Measurements from ENCODE around the gene NCAN.
"Not testable (repeated sequence)": the region's sequence is repeated elsewhere in the genome, so short reads cannot be mapped to it uniquely, and the experiment has no call there.

NCAN gene

GRCh38 chr19:19211499-19212420 lies at the start of gene NCAN:
TSS of gene NCAN (plus strand) at chr19:19211958. CDS start at chr19:19216954, 4,996 bp downstream.
- DNase-seq (ENCODE audit: low read depth) = no peak
- no peaks in the 10 kb centered on the region for H3K36me3 ChIP-seq (ENCODE audit: control insufficient read depth, insufficient read depth, low read length, severe bottlenecking)
- no peak within 1 kb of the TSS for H3K9ac ChIP-seq (ENCODE audit: low read length)
- no peak within 1 kb of the TSS for H3K4me3 ChIP-seq (ENCODE audit: low read length)
- no peaks in the 10 kb centered on the region for H3K4me1 ChIP-seq (ENCODE audit: control insufficient read depth, insufficient read depth, low read length)
- H3K9me3 ChIP-seq (ENCODE audit: control insufficient read depth, low read length) = peaks cover under 1% of the 10 kb centered on the region
- H3K27me3 ChIP-seq (replicated peaks; ENCODE audit: control insufficient read depth, insufficient read depth, low read length) = peaks cover 54% of the 10 kb centered on the region

DNA sequence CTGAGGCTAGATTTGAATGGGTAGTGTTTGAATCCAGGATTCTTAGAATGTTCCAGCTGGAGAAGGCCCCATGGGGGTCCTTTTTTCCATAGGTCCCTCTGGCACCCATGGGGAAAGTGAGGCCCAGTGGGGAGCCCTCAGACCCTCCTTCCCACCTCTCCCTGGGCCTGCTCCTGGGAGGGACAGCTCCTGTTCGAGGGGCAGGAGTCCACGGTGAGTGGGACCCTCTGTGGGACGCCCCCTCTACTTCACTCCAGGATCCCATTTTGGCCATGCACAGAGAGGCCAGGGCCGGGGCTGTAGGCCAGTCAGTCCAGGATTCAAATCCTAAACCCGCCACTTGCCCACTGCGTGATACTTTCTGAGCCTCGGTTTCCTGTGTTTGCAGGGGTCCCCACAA lies 49.3 kb upstream of the NCAN start:
- Histone ChIP-seq H3K9ac (ENCODE audit: low read length) (no peak overlapping the region), H3K4me1 (ENCODE audit: control insufficient read depth, insufficient read depth, low read length) (no peaks in the 10 kb centered on the region), H3K9me3 (ENCODE audit: control insufficient read depth, low read length) (no peaks in the 10 kb centered on the region), H3K36me3 (ENCODE audit: control insufficient read depth, insufficient read depth, low read length, severe bottlenecking) (no peaks in the 10 kb centered on the region), H3K4me3 (ENCODE audit: low read length) (no peak overlapping the region), H3K27me3 (replicated peaks; ENCODE audit: control insufficient read depth, insufficient read depth, low read length) (no peaks in the 10 kb centered on the region)
- no peak for DNase-seq (ENCODE audit: low read depth)

DNA sequence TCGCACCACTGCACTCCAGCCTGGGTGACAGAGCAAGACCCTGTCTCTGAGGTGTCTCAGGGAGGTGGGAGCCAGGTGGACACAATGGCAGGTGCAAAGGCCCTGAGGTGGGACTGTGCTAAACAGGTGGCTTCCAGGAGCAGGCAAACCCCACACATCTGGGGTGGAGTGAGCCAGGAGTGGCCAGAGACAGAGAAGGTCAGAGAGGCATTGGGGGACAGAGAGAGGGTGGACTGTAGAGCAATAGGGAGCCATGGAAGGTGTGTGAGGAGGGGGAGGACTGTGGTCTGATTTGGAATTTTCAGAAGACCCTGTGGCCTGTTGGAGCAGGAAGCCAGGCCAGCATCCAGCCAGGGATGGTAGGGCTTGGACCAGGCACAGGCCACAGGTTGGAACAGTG lies 46.4 kb upstream of the NCAN start:
- Histone ChIP-seq H3K36me3 (ENCODE audit: control insufficient read depth, insufficient read depth, low read length, severe bottlenecking) (no peaks in the 10 kb centered on the region), H3K4me3 (ENCODE audit: low read length) (no peak overlapping the region), H3K9ac (ENCODE audit: low read length) (no peak overlapping the region), H3K9me3 (ENCODE audit: control insufficient read depth, low read length) (no peaks in the 10 kb centered on the region), H3K27me3 (replicated peaks; ENCODE audit: control insufficient read depth, insufficient read depth, low read length) (no peaks in the 10 kb centered on the region), H3K4me1 (ENCODE audit: control insufficient read depth, insufficient read depth, low read length) (peaks cover 2% of the 10 kb centered on the region)
- DNase-seq (ENCODE audit: low read depth) = no peak

DNA sequence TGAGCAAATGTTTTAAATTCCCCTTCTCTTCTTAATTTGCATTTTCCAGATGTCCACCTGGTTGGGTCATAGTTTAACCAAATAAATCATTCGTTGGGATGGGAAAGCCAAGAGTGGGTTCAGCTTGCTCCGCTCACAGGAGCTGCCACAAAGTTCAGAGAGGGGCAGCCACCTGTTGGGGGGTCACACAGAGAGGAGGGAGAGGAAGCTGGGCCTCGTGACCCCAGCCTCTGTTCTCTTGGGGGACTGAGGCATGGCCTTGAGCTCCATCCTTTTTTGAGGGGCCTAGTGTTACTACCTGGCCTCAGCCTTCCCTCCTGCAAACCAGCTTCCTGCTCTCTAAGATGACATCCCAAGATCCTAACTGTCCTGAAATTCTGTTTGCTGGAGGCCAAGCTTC lies 44.1 kb upstream of the NCAN start:
- Histone ChIP-seq H3K9ac (ENCODE audit: low read length) (no peak overlapping the region), H3K4me1 (ENCODE audit: control insufficient read depth, insufficient read depth, low read length) (peaks cover 23% of the 10 kb centered on the region), H3K36me3 (ENCODE audit: control insufficient read depth, insufficient read depth, low read length, severe bottlenecking) (no peaks in the 10 kb centered on the region), H3K9me3 (ENCODE audit: control insufficient read depth, low read length) (no peaks in the 10 kb centered on the region), H3K27me3 (replicated peaks; ENCODE audit: control insufficient read depth, insufficient read depth, low read length) (no peaks in the 10 kb centered on the region), H3K4me3 (ENCODE audit: low read length) (no peak overlapping the region)
- no peak for DNase-seq (ENCODE audit: low read depth)

GRCh38 chr19:19169236-19170052 lies 42.3 kb upstream of the NCAN start:
- peak overlapping the region; percentile 56 for H3K4me3 ChIP-seq (ENCODE audit: low read length)
- H3K9ac ChIP-seq (ENCODE audit: low read length) = no peak overlapping the region
- H3K9me3 ChIP-seq (ENCODE audit: control insufficient read depth, low read length) = no peaks in the 10 kb centered on the region
- peaks cover 33% of the 10 kb centered on the region for H3K4me1 ChIP-seq (ENCODE audit: control insufficient read depth, insufficient read depth, low read length)
- no peaks in the 10 kb centered on the region for H3K27me3 ChIP-seq (replicated peaks; ENCODE audit: control insufficient read depth, insufficient read depth, low read length)
- no peak for DNase-seq (ENCODE audit: low read depth)
- no peaks in the 10 kb centered on the region for H3K36me3 ChIP-seq (ENCODE audit: control insufficient read depth, insufficient read depth, low read length, severe bottlenecking)

GRCh38 chr19:19170053-19170872 lies 41.5 kb upstream of the NCAN start, which contains the start of gene MEF2B:
TSS of gene MEF2B (minus strand) at chr19:19170263. CDS start at chr19:19150735, 19,528 bp downstream.
- peak within 1 kb of the TSS; percentile 56 for H3K4me3 ChIP-seq (ENCODE audit: low read length)
- no peaks in the 10 kb centered on the region for H3K36me3 ChIP-seq (ENCODE audit: control insufficient read depth, insufficient read depth, low read length, severe bottlenecking)
- H3K9ac ChIP-seq (ENCODE audit: low read length) = no peak within 1 kb of the TSS
- H3K4me1 ChIP-seq (ENCODE audit: control insufficient read depth, insufficient read depth, low read length) = peaks cover 38% of the 10 kb centered on the region
- no peaks in the 10 kb centered on the region for H3K27me3 ChIP-seq (replicated peaks; ENCODE audit: control insufficient read depth, insufficient read depth, low read length)
- peak; percentile 82 for DNase-seq (ENCODE audit: low read depth)
- H3K9me3 ChIP-seq (ENCODE audit: control insufficient read depth, low read length) = no peaks in the 10 kb centered on the region

GRCh38 chr19:19170873-19171672 lies 40.7 kb upstream of the NCAN start:
- Histone ChIP-seq H3K27me3 (replicated peaks; ENCODE audit: control insufficient read depth, insufficient read depth, low read length) (no peaks in the 10 kb centered on the region), H3K36me3 (ENCODE audit: control insufficient read depth, insufficient read depth, low read length, severe bottlenecking) (no peaks in the 10 kb centered on the region), H3K4me3 (ENCODE audit: low read length) (no peak overlapping the region), H3K9ac (ENCODE audit: low read length) (peak overlapping the region; percentile 25), H3K9me3 (ENCODE audit: control insufficient read depth, low read length) (no peaks in the 10 kb centered on the region), H3K4me1 (ENCODE audit: control insufficient read depth, insufficient read depth, low read length) (peaks cover 38% of the 10 kb centered on the region)
- DNase-seq (ENCODE audit: low read depth) = peak; percentile 21

DNA sequence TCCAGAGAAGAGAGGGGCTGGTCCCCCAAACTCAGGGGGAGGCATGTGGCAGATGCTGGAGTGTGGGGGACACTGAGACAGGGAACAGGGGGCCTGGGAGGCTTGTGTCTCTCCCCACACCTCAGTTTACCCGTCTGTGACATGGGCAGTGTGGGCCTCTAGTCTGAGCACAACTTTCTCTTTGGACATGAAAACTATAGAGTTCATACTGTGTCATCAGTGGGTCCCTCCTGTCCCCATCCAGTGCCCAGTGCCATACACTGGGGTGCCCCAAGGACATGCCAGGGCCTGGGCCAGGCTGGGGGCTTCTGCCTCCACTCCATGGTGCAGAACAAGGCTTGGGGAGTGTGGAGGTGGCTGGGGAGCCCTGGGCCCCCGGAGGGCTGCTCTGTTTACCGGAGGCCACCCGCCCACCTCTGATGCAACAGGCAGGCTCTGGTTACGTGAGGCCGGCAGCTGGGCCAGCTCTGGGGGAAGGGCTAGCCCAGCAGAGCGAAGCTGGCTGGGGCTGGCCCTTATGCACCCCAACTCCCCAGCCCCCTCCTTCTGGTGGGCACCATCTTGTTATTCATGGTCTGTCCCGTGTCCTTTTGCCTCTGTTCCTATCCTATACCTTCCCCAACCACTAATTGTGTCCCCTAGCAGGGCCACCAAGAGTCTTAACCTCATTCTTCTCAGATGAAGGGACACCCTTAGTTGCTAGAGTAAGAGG lies 39.8 kb upstream of the NCAN start:
- Histone ChIP-seq H3K9ac (ENCODE audit: low read length) (peak overlapping the region; percentile 25), H3K9me3 (ENCODE audit: control insufficient read depth, low read length) (no peaks in the 10 kb centered on the region), H3K36me3 (ENCODE audit: control insufficient read depth, insufficient read depth, low read length, severe bottlenecking) (peaks cover 3% of the 10 kb centered on the region), H3K4me3 (ENCODE audit: low read length) (peak overlapping the region; percentile 8), H3K27me3 (replicated peaks; ENCODE audit: control insufficient read depth, insufficient read depth, low read length) (no peaks in the 10 kb centered on the region), H3K4me1 (ENCODE audit: control insufficient read depth, insufficient read depth, low read length) (peaks cover 38% of the 10 kb centered on the region)
- DNase-seq (ENCODE audit: low read depth) = peak; percentile 90

- H3K27me3 ChIP-seq (replicated peaks; ENCODE audit: control insufficient read depth, insufficient read depth, low read length); H3K36me3 ChIP-seq (ENCODE audit: control insufficient read depth, insufficient read depth, low read length, severe bottlenecking); DNase-seq (ENCODE audit: low read depth); H3K9ac ChIP-seq (ENCODE audit: low read length); H3K9me3 ChIP-seq (ENCODE audit: control insufficient read depth, low read length); H3K4me3 ChIP-seq (ENCODE audit: low read length): not testable (repeated sequence)
- peaks cover 38% of the 10 kb centered on the region for H3K4me1 ChIP-seq (ENCODE audit: control insufficient read depth, insufficient read depth, low read length)
These were observed 38.5 kb upstream of the NCAN start for GRCh38 chr19:19173243-19173642.

- peaks cover 21% of the 10 kb centered on the region for H3K4me1 ChIP-seq (ENCODE audit: control insufficient read depth, insufficient read depth, low read length)
- H3K36me3 ChIP-seq (ENCODE audit: control insufficient read depth, insufficient read depth, low read length, severe bottlenecking) = peaks cover 24% of the 10 kb centered on the region
- no peak overlapping the region for H3K4me3 ChIP-seq (ENCODE audit: low read length)
- no peaks in the 10 kb centered on the region for H3K27me3 ChIP-seq (replicated peaks; ENCODE audit: control insufficient read depth, insufficient read depth, low read length)
- H3K9me3 ChIP-seq (ENCODE audit: control insufficient read depth, low read length) = peaks cover 4% of the 10 kb centered on the region
- no peak overlapping the region for H3K9ac ChIP-seq (ENCODE audit: low read length)
- no peak for DNase-seq (ENCODE audit: low read depth)
These were observed 34.8 kb upstream of the NCAN start for GRCh38 chr19:19176950-19177349.
